Glutamatergic neuron (in vitro differentiated cells): ENCODE data around the gene PNMA6F. TPM values are rescaled to one million over a fixed set of nuclear protein-coding genes. Genes with fewer than 3 reads are reported as not detected.

ENCODE experiments used
- DNase-seq: peaks from one replicate; pipeline ENCODE4 v3.0.0; 2022
- H3K27ac Mint-ChIP-seq: one replicate; pipeline ENCODE4 v1.8.0; 2020; ENCODE audit warnings: mild to moderate bottlenecking, mixed read lengths, inconsistent platforms; ENCODE audit not compliant: unreplicated experiment
- H3K27me3 Mint-ChIP-seq: one replicate; pipeline ENCODE4 v1.8.0; 2020; ENCODE audit warnings: mild to moderate bottlenecking, moderate library complexity, mixed read lengths, inconsistent platforms; ENCODE audit not compliant: unreplicated experiment
- H3K36me3 Mint-ChIP-seq: one replicate; pipeline ENCODE4 v1.8.0; 2020; ENCODE audit warnings: mild to moderate bottlenecking, mixed read lengths, inconsistent platforms; ENCODE audit not compliant: unreplicated experiment
- H3K4me1 Mint-ChIP-seq: one replicate; pipeline ENCODE4 v1.8.0; 2020; ENCODE audit warnings: mild to moderate bottlenecking, low read depth, mixed read lengths, inconsistent platforms; ENCODE audit not compliant: unreplicated experiment
- H3K4me3 Mint-ChIP-seq: one replicate; pipeline ENCODE4 v1.8.0; 2020; ENCODE audit warnings: mild to moderate bottlenecking, mixed read lengths, inconsistent platforms; ENCODE audit not compliant: unreplicated experiment
- H3K9me3 Mint-ChIP-seq: one replicate; pipeline ENCODE4 v1.8.0; 2020; ENCODE audit warnings: mild to moderate bottlenecking, moderate library complexity, mixed read lengths, inconsistent platforms; ENCODE audit not compliant: unreplicated experiment
- long read RNA-seq: library from polyadenylated mRNA; unstranded; transcript quantifications from one replicate; pipeline ENCODE4 v2.0.0, GENCODE V29; 2020; ENCODE audit not compliant: unreplicated experiment
- total RNA-seq: library from RNA; stranded (reverse); fragmentation: NEBNext Ultra II Directional; extraction: Animal tissue kit (Norgen Biotek cat#: 25700); gene quantifications from one replicate; pipeline ENCODE4 v1.2.1, GENCODE V29; 2021; ENCODE audit not compliant: unreplicated experiment
- TF ChIP-seq, protein P1 (sequence below): fragments of 200-600 bp; sonication (generic); IDR thresholded peaks from one replicate; pipeline ENCODE4 v1.5.0; 2021; ENCODE audit not compliant: partially characterized antibody, unreplicated experiment

The PNMA6F gene
- not detected for total RNA-seq
- long read RNA-seq, result 0 reads

DNA sequence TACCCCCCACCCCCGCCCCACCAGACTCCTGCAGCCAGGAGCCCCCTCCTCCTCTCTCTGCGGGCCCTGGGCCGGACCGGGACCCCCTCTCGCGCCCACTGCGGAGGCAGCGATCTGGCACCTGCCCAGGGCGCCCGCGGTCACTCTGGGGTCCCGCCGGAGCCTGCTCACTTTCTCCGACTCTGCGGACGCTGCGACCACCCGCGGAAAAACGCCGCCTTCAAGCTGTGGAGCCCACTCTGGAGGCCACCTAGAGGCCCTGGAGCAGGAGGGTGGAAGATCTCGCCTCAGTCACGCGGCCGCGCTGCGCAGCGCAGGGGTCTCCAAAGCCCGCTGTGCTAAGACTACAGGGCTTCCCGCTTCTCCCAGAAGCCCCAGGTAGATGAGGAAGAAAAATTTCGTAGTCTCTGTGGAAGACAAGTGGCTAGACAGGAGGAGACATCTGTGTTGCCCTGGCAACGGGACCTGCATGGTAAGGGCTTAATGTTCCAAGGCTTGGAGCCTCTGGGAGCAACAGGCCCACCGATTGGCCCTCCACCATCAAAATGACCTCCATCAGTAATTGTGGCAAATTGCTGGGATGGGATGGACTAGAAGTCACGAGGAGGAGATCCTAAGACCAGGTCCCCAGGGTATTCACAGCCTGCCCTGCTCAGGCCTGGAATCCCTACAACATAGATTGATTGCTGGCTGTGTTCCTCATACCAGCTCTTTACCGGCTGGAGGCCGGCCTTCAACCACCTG, at the start of gene PNMA6F:
Gene PNMA6F, minus strand, starts transcription at position 387 of the 744 bp plus-strand sequence. CDS start 1,093 bp downstream, outside the sequence.
- TF ChIP-seq, protein P1, sequence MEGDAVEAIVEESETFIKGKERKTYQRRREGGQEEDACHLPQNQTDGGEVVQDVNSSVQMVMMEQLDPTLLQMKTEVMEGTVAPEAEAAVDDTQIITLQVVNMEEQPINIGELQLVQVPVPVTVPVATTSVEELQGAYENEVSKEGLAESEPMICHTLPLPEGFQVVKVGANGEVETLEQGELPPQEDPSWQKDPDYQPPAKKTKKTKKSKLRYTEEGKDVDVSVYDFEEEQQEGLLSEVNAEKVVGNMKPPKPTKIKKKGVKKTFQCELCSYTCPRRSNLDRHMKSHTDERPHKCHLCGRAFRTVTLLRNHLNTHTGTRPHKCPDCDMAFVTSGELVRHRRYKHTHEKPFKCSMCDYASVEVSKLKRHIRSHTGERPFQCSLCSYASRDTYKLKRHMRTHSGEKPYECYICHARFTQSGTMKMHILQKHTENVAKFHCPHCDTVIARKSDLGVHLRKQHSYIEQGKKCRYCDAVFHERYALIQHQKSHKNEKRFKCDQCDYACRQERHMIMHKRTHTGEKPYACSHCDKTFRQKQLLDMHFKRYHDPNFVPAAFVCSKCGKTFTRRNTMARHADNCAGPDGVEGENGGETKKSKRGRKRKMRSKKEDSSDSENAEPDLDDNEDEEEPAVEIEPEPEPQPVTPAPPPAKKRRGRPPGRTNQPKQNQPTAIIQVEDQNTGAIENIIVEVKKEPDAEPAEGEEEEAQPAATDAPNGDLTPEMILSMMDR, result no peak
- Mint-ChIP-seq H3K27me3 (peaks cover 8% of the 10 kb centered on the region), H3K4me1 (no peaks in the 10 kb centered on the region), H3K27ac (no peak within 1 kb of the TSS), H3K4me3 (no peak within 1 kb of the TSS), H3K36me3 (no peaks in the 10 kb centered on the region), H3K9me3 (peaks cover 1% of the 10 kb centered on the region)
- DNase-seq, result no peak

DNA sequence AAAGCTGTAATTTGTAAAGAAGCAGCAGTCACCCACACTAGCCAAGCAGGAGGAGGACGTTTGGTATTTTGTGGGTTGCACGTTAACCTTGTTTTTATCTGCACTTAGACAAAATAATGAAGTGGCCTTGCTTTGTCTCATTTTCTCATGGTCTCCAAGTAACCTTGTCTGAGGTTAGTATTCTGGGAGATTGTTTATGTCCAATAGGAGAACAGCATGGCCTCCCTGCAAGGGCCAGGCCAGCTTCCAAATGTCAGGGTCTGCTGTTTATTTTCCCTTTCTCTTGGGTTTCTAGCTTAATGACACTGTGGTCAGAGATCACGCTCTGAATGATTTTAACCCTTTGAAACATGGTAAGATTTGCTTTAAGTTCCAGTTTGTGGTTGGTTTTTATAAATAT, 49.7 kb upstream of the PNMA6F start:
- TF ChIP-seq, protein P1, result no peak
- no peak overlapping the region for H3K27ac Mint-ChIP-seq
- H3K9me3 Mint-ChIP-seq, result no peaks in the 10 kb centered on the region
- H3K36me3 Mint-ChIP-seq, result no peaks in the 10 kb centered on the region
- peaks cover 2% of the 10 kb centered on the region for H3K27me3 Mint-ChIP-seq
- no peak overlapping the region for H3K4me3 Mint-ChIP-seq
- no peak for DNase-seq
- no peaks in the 10 kb centered on the region for H3K4me1 Mint-ChIP-seq

DNA sequence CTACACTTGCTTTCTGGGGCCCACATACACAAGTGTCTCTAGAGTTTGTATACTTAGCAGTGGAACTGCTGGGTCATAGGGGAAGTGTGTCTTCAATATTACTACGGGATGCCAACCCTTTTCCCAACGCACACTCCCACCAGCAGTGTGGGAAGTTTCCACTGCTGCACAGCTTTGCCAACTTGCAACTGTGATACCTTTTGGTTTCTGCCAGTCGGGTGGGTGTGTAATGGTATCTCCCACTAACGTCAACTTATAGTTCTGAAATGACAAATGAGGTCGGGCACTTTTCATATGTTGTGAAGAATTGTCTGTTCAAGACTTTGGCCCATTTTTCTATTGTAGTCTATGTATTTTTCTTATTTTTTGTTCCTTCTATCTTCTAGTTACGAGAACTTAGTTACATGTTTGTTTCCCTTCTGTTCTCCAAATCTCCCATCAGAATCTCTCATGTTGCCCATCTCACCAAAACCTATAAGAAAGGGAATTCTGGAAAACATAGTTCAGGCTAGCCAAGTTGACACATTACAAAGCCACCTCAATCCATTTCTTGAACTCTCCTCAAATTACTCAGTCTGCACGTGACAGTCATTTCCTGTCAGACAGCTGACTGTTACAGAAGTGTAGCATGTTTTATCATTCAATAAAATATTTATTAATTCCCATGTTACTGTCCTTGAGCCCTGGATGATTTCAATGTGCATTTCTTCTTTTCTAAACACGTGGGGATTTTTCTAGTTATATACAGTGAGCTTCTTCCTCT, 48.9 kb upstream of the PNMA6F start:
- Mint-ChIP-seq H3K9me3 (no peaks in the 10 kb centered on the region), H3K27me3 (peaks cover 2% of the 10 kb centered on the region), H3K27ac (no peak overlapping the region), H3K36me3 (no peaks in the 10 kb centered on the region), H3K4me3 (no peak overlapping the region), H3K4me1 (no peaks in the 10 kb centered on the region)
- TF ChIP-seq, protein P1, result no peak
- DNase-seq, result no peak

DNA sequence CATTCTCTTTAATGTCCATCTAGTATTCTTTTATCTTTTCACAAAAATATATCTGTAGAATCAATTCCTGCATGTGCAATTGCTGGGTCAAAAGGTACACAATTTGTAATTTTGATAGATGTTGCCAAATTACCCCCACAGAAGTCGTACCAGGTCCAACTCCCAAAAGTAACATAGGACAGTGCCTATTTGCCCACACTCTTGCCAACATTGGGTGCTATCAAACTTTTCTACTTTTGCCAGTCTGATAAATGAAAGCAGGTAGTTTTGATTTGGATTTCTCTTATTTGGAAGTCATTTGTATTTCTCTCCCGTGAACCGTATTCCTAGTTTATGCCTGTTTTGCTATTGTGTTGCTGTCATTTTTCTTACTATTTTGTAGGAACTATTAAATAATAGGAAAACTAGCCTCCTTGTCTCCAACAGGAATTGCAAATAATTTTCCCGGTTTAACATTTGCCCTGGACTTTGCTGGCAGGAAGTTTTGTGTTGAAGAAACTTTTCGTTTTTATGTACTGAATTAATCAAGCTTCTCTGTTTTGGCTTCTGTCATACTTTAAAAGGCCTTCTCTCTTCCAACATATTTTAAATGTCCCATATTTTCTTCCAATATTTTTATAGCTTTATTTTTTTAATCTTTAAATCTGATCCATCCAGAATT, 45.4 kb upstream of the PNMA6F start:
- no peaks in the 10 kb centered on the region for H3K36me3 Mint-ChIP-seq
- TF ChIP-seq, protein P1, result no peak
- H3K27me3 Mint-ChIP-seq, result peaks cover 2% of the 10 kb centered on the region
- no peaks in the 10 kb centered on the region for H3K9me3 Mint-ChIP-seq
- no peaks in the 10 kb centered on the region for H3K4me1 Mint-ChIP-seq
- H3K27ac Mint-ChIP-seq, result no peak overlapping the region
- DNase-seq, result no peak
- no peak overlapping the region for H3K4me3 Mint-ChIP-seq
